K562 (cell line): Measurements from ENCODE around the gene MICAL2. TPM values are rescaled to one million over a fixed set of nuclear protein-coding genes. Genes with fewer than 3 reads are reported as not detected.

ENCODE experiments used
- ATAC-seq: fragments of 200-7000 bp; cut with Tn5 transposase; 3 replicates; pipeline ENCODE4 v1.9.1; 2020; ENCODE audit warnings: moderate library complexity
- BruUV-seq: library from RNA; stranded (reverse); fragments of 400-500 nt; replicated peaks from 2 replicates; lab custom pipeline; 2021; lab: Mats Ljungman, UMichigan
- CTCF ChIA-PET: fragments of 300-600 bp; formaldehyde crosslinking; extraction: SDS; loops from one replicate; lab custom pipeline; 2021; ENCODE audit warnings: low intra/inter-chr PET ratio; lab: Yijun Ruan, JAX
- POLR2A ChIA-PET: fragments of 300-600, 350-650 bp; sonication (Branson Sonifier 250); formaldehyde crosslinking; extraction: SDS; loops from one replicate; lab custom pipeline; 2021; ENCODE audit warnings: antibody characterized with exemption, inconsistent platforms; lab: Yijun Ruan, JAX
- DNase-seq, 4 experiments: peaks; one replicate each; pipeline versions ENCODE4 v3.0.0 to v3.0.0-alpha.2; 2011 to 2018; ENCODE audit warnings: low spot score in 3 of 4, mixed read lengths in 3 of 4; ENCODE audit errors: extremely low read depth in 1 of 4
- FAIRE-seq: peaks from 2 replicates; lab custom pipeline; 2011; peaks lifted over from hg19 to GRCh38; lab: Jason Lieb, UNC
- H2AFZ ChIP-seq: 2 replicates; pipeline ENCODE4 v1.6.0; 2011; ENCODE audit warnings: low read depth, low read length, control low read depth, inconsistent platforms
- H3K27ac ChIP-seq: fragments of 200-600 bp; 3 replicates; pipeline ENCODE4 v1.8.0; 2011; ENCODE audit warnings: low read depth, mild to moderate bottlenecking, control low read depth, inconsistent platforms, low read length, moderate library complexity, mixed read lengths; ENCODE audit errors: extremely low read depth
- H3K27me3 ChIP-seq, 2 experiments: fragments of 300-600 bp in 1 of 2; 2 replicates in 1 of 2; 3 replicates in 1 of 2; pipeline versions ENCODE4 v1.6.0 to v1.8.0; 2011; ENCODE audit warnings: inconsistent platforms in 2 of 2, low read length in 2 of 2, mild to moderate bottlenecking in 1 of 2, mixed read lengths in 1 of 2, moderate library complexity in 1 of 2; ENCODE audit not compliant: control insufficient read depth in 2 of 2, insufficient read depth in 2 of 2
- H3K36me3 ChIP-seq: fragments of 300-600 bp; 3 replicates; pipeline ENCODE4 v1.8.0; 2011; ENCODE audit warnings: mild to moderate bottlenecking, low read length, inconsistent platforms; ENCODE audit not compliant: control insufficient read depth, insufficient read depth
- H3K4me1 ChIP-seq, 2 experiments: fragments of 200-600 bp in 1 of 2; replicated peaks in 1 of 2; 2 replicates in 1 of 2; 3 replicates in 1 of 2; pipeline versions ENCODE4 v1.5.1 to v1.8.0; 2011; ENCODE audit warnings: inconsistent platforms in 2 of 2, low read length in 2 of 2, mild to moderate bottlenecking in 1 of 2, mixed read lengths in 1 of 2, moderate library complexity in 1 of 2; ENCODE audit not compliant: control insufficient read depth in 2 of 2, insufficient read depth in 2 of 2
- H3K4me2 ChIP-seq: 2 replicates; pipeline ENCODE4 v1.6.1; 2011; ENCODE audit warnings: low read length, control low read depth, inconsistent platforms, mixed read lengths; ENCODE audit not compliant: insufficient read depth
- H3K4me3 ChIP-seq: fragments of 200-600 bp; sonication (generic), shearing (Covaris generic); 2 replicates; pipeline ENCODE4 v1.5.1; 2016; ENCODE audit warnings: control low read depth, inconsistent platforms
- H3K79me2 ChIP-seq: fragments of 200-600 bp; 3 replicates; pipeline ENCODE4 v1.8.0; 2011; ENCODE audit warnings: low read length, inconsistent platforms; ENCODE audit not compliant: control insufficient read depth, insufficient read depth
- H3K9ac ChIP-seq, 2 experiments: 2 replicates each; pipeline versions ENCODE4 v1.6.0 to v1.6.1; 2011; ENCODE audit warnings: low read depth in 2 of 2, low read length in 2 of 2, control low read depth in 1 of 2, inconsistent platforms in 1 of 2, mild to moderate bottlenecking in 1 of 2, mixed read lengths in 1 of 2; ENCODE audit not compliant: insufficient read depth in 1 of 2
- H3K9me1 ChIP-seq: one replicate; pipeline ENCODE4 v1.6.0; 2011; ENCODE audit warnings: inconsistent platforms, mild to moderate bottlenecking, low read length, moderate library complexity; ENCODE audit not compliant: control insufficient read depth, insufficient read depth
- H3K9me3 ChIP-seq: replicated peaks from 2 replicates; pipeline ENCODE4 v1.5.1; 2011; ENCODE audit warnings: low read depth, low read length, inconsistent platforms; ENCODE audit not compliant: control insufficient read depth, insufficient read depth
- H4K20me1 ChIP-seq: replicated peaks from 2 replicates; pipeline ENCODE4 v1.6.1; 2011; ENCODE audit warnings: low read length, inconsistent platforms, mixed read lengths; ENCODE audit not compliant: control insufficient read depth, insufficient read depth
- DPF2 ChIP-seq: fragments of 450-650 bp; IDR thresholded peaks from 2 replicates; pipeline ENCODE4 v1.6.1; 2016
- GATAD2B ChIP-seq: fragments of 450-650 bp; IDR thresholded peaks from 2 replicates; pipeline ENCODE4 v1.6.1; 2017; ENCODE audit warnings: mild to moderate bottlenecking, borderline replicate concordance
- L3MBTL2 ChIP-seq: fragments of 450-650 bp; IDR thresholded peaks from 2 replicates; pipeline ENCODE4 v1.6.1; 2016; ENCODE audit warnings: mild to moderate bottlenecking, moderate library complexity
- RCOR1 ChIP-seq, 2 experiments: IDR thresholded peaks; 2 replicates each; pipeline ENCODE4 v1.6.1; 2012; ENCODE audit warnings: low read depth in 2 of 2, low read length in 2 of 2, borderline replicate concordance in 1 of 2, improper control_type of control experiment in 1 of 2
- TFAM ChIP-seq: fragments of 250-450 bp; sonication (Bioruptor Pico); conservative IDR thresholded peaks from 2 replicates; pipeline ENCODE4 v1.5.0; 2021; ENCODE audit warnings: mild to moderate bottlenecking, moderate library complexity
- TFE3 ChIP-seq: fragments of 450-650 bp; formaldehyde crosslinking; IDR thresholded peaks from 2 replicates; pipeline ENCODE4 v1.4.0; 2020; ENCODE audit warnings: mild to moderate bottlenecking, mixed read lengths
- ZNF224 ChIP-seq: sonication (generic); formaldehyde crosslinking; IDR thresholded peaks from 2 replicates; pipeline ENCODE4 v1.8.0; 2022; ENCODE audit warnings: mild to moderate bottlenecking, missing genetic modification reagents
- WGBS: fragments of 100-300 bp; shearing (Covaris generic); methylation state at CpG from one replicate; pipeline ENCODE4 v1.1.6; 2016; ENCODE audit warnings: low coverage, mixed read lengths; ENCODE audit not compliant: insufficient coverage; ENCODE audit errors: missing lambda C conversion rate; 5-methylcytosine and 5-hydroxymethylcytosine counted together
- in situ Hi-C: fragments of 300-500 bp; cut with MboI; formaldehyde crosslinking; loops from 4 replicates; pipeline ENCODE4 v1.15.0; 2018; ENCODE audit warnings: inconsistent platforms, mixed read lengths
- intact Hi-C: fragments of 100-400 bp; cut with micrococcal nuclease; formaldehyde crosslinking; loops from 2 replicates; pipeline ENCODE4 v1.14.2; 2022
- polyA plus RNA-seq, 8 experiments: library from polyadenylated mRNA; depleted of rRNA in 4 of 8; stranded (reverse) in 5 of 8; unstranded in 3 of 8; fragments of >200 nt; fragmentation: Nextera tagmentation in 2 of 8; fragmentation: Illumina TruSeq in 1 of 8; extraction: Ambion mirVana in 2 of 8; extraction: Trizol in 1 of 8; gene quantifications; 2 replicates each; pipeline versions ENCODE4 v1.2.1 to v1.2.3, GENCODE V29; 2011 to 2014; ENCODE audit warnings: inconsistent platforms in 1 of 8, missing spikeins in 1 of 8
- total RNA-seq, 7 experiments: library from RNA; depleted of rRNA in 6 of 7; stranded (reverse); fragments of >200 nt in 6 of 7; fragmentation: Illumina TruSeq in 2 of 7; extraction: Trizol in 2 of 7; gene quantifications; 2 replicates each; pipeline versions ENCODE4 v1.2.1 to v1.2.3, GENCODE V29; 2011 to 2021; ENCODE audit warnings: low replicate concordance in 1 of 7
- TF ChIP-seq, protein P1 (sequence below): fragments of 250-450 bp; sonication (Bioruptor Pico); IDR thresholded peaks from 2 replicates; pipeline ENCODE4 v1.4.0; 2020; ENCODE audit warnings: mild to moderate bottlenecking
- TF ChIP-seq, protein P2 (sequence below): fragments of 450-650 bp; IDR thresholded peaks from 2 replicates; pipeline ENCODE4 v1.6.1; 2016
- TF ChIP-seq, protein P3 (sequence below), 2 experiments: fragments of 150-350 bp in 1 of 2; IDR thresholded peaks; 2 replicates each; pipeline ENCODE4 v1.6.1; 2012 to 2016; ENCODE audit warnings: low read depth in 2 of 2, low read length in 2 of 2, mild to moderate bottlenecking in 1 of 2, moderate library complexity in 1 of 2

The MICAL2 gene
- total and polyA plus RNA-seq, 9 of the 15 experiments (the other 6 are each of a cell fraction or from before 2014, with no cell fraction given) = 4.7 to 64.2 (median 33.6) TPM

- no peaks in the 10 kb centered on the region; the same call in 2 of the 3 replicates for H3K79me2 ChIP-seq
- H3K36me3 ChIP-seq = peaks cover 38% of the 10 kb centered on the region
- H3K4me2 ChIP-seq = no peak overlapping the region
- ChIA-PET POLR2A (interaction anchor here (0.6 to 2.4 kb wide), 4 partner anchors 8 to 117 kb away, joined by 3 to 7 read pairs (median 4); no protein-coding TSS in a partner anchor), CTCF (no interaction called here)
- H4K20me1 ChIP-seq = no peaks in the 10 kb centered on the region
- no peaks in the 10 kb centered on the region for H3K9me3 ChIP-seq
- no peak for FAIRE-seq
- no peak for ATAC-seq
- intact Hi-C loops (loop anchor here (5.0 kb wide), 1 partner anchor 38 kb away; no protein-coding TSS in a partner anchor), in situ Hi-C loops (no loop called here)
- no peak overlapping the region for H2AFZ ChIP-seq
- no peaks in the 10 kb centered on the region for H3K9me1 ChIP-seq
- DNase-seq = no peak
- no peak overlapping the region for H3K4me3 ChIP-seq
- peak overlapping the region in 1 of 2 experiments; percentile 21; a peak in 1 of 4 replicates for H3K9ac ChIP-seq
- BruUV-seq = no TSS peak
- H3K27ac ChIP-seq = no peak overlapping the region
- 42% methylated on average over 8 of the region's 9 CpGs for WGBS
- H3K4me1 ChIP-seq = peaks cover 37 to 47% of the 10 kb centered on the region in 2 experiments
- H3K27me3 ChIP-seq = no peaks in the 10 kb centered on the region
- TF ChIP-seq, protein P1, sequence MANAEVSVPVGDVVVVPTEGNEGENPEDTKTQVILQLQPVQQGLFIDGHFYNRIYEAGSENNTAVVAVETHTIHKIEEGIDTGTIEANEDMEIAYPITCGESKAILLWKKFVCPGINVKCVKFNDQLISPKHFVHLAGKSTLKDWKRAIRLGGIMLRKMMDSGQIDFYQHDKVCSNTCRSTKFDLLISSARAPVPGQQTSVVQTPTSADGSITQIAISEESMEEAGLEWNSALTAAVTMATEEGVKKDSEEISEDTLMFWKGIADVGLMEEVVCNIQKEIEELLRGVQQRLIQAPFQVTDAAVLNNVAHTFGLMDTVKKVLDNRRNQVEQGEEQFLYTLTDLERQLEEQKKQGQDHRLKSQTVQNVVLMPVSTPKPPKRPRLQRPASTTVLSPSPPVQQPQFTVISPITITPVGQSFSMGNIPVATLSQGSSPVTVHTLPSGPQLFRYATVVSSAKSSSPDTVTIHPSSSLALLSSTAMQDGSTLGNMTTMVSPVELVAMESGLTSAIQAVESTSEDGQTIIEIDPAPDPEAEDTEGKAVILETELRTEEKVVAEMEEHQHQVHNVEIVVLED (CRISPR knock-in tag) = no peak
- no peak for TF ChIP-seq DPF2
- no peak for TF ChIP-seq TFAM (CRISPR knock-in tag)
- TF ChIP-seq L3MBTL2 = 0 out of 2 replicates have a peak, but pooled peaks have one; percentile 17
- TF ChIP-seq, protein P2, sequence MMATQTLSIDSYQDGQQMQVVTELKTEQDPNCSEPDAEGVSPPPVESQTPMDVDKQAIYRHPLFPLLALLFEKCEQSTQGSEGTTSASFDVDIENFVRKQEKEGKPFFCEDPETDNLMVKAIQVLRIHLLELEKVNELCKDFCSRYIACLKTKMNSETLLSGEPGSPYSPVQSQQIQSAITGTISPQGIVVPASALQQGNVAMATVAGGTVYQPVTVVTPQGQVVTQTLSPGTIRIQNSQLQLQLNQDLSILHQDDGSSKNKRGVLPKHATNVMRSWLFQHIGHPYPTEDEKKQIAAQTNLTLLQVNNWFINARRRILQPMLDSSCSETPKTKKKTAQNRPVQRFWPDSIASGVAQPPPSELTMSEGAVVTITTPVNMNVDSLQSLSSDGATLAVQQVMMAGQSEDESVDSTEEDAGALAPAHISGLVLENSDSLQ = peak; percentile 96
- TF ChIP-seq ZNF224 (CRISPR knock-in tag) = no peak
- TF ChIP-seq GATAD2B = no peak
- 0 out of 2 replicates have a peak, but pooled peaks have one; percentile 18 for TF ChIP-seq TFE3 (CRISPR knock-in tag)
- TF ChIP-seq RCOR1 (IDR thresholded peaks at IDR 0.05; ENCODE audit: borderline replicate concordance in 1 of 2, low read depth in 2 of 2, low read length in 2 of 2) = peak in 1 of 2 experiments; percentile 23; a peak in 1 of 4 replicates
- TF ChIP-seq, protein P3, sequence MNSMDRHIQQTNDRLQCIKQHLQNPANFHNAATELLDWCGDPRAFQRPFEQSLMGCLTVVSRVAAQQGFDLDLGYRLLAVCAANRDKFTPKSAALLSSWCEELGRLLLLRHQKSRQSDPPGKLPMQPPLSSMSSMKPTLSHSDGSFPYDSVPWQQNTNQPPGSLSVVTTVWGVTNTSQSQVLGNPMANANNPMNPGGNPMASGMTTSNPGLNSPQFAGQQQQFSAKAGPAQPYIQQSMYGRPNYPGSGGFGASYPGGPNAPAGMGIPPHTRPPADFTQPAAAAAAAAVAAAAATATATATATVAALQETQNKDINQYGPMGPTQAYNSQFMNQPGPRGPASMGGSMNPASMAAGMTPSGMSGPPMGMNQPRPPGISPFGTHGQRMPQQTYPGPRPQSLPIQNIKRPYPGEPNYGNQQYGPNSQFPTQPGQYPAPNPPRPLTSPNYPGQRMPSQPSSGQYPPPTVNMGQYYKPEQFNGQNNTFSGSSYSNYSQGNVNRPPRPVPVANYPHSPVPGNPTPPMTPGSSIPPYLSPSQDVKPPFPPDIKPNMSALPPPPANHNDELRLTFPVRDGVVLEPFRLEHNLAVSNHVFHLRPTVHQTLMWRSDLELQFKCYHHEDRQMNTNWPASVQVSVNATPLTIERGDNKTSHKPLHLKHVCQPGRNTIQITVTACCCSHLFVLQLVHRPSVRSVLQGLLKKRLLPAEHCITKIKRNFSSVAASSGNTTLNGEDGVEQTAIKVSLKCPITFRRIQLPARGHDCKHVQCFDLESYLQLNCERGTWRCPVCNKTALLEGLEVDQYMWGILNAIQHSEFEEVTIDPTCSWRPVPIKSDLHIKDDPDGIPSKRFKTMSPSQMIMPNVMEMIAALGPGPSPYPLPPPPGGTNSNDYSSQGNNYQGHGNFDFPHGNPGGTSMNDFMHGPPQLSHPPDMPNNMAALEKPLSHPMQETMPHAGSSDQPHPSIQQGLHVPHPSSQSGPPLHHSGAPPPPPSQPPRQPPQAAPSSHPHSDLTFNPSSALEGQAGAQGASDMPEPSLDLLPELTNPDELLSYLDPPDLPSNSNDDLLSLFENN (IDR thresholded peaks at IDR 0.05; ENCODE audit: low read depth in 2 of 2, low read length in 2 of 2) = no peak
Observed at GRCh38 chr11:12164061-12165014, 53.9 kb downstream of the MICAL2 start.
